Left forelimb (tissue), 1 donor: Measurements from ENCODE around the gene ABCF1.
"Not testable (repeated sequence)": the region's sequence is repeated elsewhere in the genome, so short reads cannot be mapped to it uniquely, and the experiment has no call there.

Experiments used
- DNase-seq: peaks from one replicate; pipeline ENCODE4 v3.0.0-alpha.2; 2018; ENCODE audit warnings: low spot score

The ABCF1 gene

GRCh38 chr6:30571075-30571761 lies at the start of gene ABCF1:
ABCF1 (plus strand) TSS chr6:30571442; CDS start chr6:30571488, 46 bp downstream.
- peak; percentile 100 for DNase-seq

GRCh38 chr6:30521952-30522351 lies 49.3 kb upstream of the ABCF1 start:
- not testable (repeated sequence) for DNase-seq

- not testable (repeated sequence) for DNase-seq
Measured at GRCh38 chr6:30526444-30526843, 44.8 kb upstream of the ABCF1 start.

- DNase-seq: not testable (repeated sequence)
Measured at GRCh38 chr6:30529349-30529875, 41.8 kb upstream of the ABCF1 start.

GRCh38 chr6:30530014-30530413 lies 41.2 kb upstream of the ABCF1 start:
- DNase-seq: no peak

- no peak for DNase-seq
Measured at GRCh38 chr6:30533460-30534294, 37.6 kb upstream of the ABCF1 start.

GRCh38 chr6:30537931-30538330 lies 33.3 kb upstream of the ABCF1 start:
- DNase-seq: no peak

- peak; percentile 74 for DNase-seq
Measured at GRCh38 chr6:30541515-30542403, 29.5 kb upstream of the ABCF1 start.

GRCh38 chr6:30542404-30542725 lies 28.9 kb upstream of the ABCF1 start:
- DNase-seq: no peak

- DNase-seq: no peak
Measured at GRCh38 chr6:30542915-30543314, 28.3 kb upstream of the ABCF1 start.

GRCh38 chr6:30543821-30544220 lies 27.4 kb upstream of the ABCF1 start:
- DNase-seq: no peak

- DNase-seq: no peak
Measured at GRCh38 chr6:30544666-30545272, 26.5 kb upstream of the ABCF1 start.

- no peak for DNase-seq
Measured at GRCh38 chr6:30547454-30547853, 23.8 kb upstream of the ABCF1 start.

- no peak for DNase-seq
Measured at GRCh38 chr6:30548375-30548774, 22.9 kb upstream of the ABCF1 start.

GRCh38 chr6:30554404-30554803 lies 16.8 kb upstream of the ABCF1 start:
- no peak for DNase-seq

- DNase-seq: peak; percentile 84
Measured at GRCh38 chr6:30554962-30555815, 16.1 kb upstream of the ABCF1 start.

- DNase-seq: no peak
Measured at GRCh38 chr6:30555816-30556065, 15.5 kb upstream of the ABCF1 start.

- DNase-seq: peak; percentile 93
Measured at GRCh38 chr6:30556066-30556905, 15.0 kb upstream of the ABCF1 start, which contains the start of gene GNL1. GNL1 (minus strand) TSS chr6:30556489; CDS start chr6:30556203, 286 bp downstream.

GRCh38 chr6:30556906-30557682 lies 14.1 kb upstream of the ABCF1 start, which contains the start of gene PRR3:
PRR3 (plus strand) TSS chr6:30557295; CDS start chr6:30557345, 50 bp downstream.
- DNase-seq: peak; percentile 92
